H1 (cell line): ENCODE results near the gene ACER3. TPM values are rescaled to one million over a fixed set of nuclear protein-coding genes. Genes with fewer than 3 reads are reported as not detected.

ENCODE experiments used
- ASH2L ChIP-seq: fragments of 200-600, 300-600 bp; sonication (generic); IDR thresholded peaks from one replicate; pipeline ENCODE4 v1.7.1; 2017; ENCODE audit warnings: low read length
- ATF2 ChIP-seq: IDR thresholded peaks from 2 replicates; pipeline ENCODE4 v1.6.1; 2012; ENCODE audit warnings: low read length, inconsistent platforms
- BCL11A ChIP-seq, 2 experiments: IDR thresholded peaks; one replicate each; pipeline ENCODE4 v1.6.1; 2011; ENCODE audit warnings: low read depth in 2 of 2, low read length in 2 of 2, mild to moderate bottlenecking in 2 of 2
- EZH2 ChIP-seq: fragments of 200-600 bp; sonication (generic); IDR thresholded peaks from 2 replicates; pipeline ENCODE4 v1.7.1; 2012; ENCODE audit warnings: low read depth, mild to moderate bottlenecking, moderate library complexity, low read length, inconsistent platforms; ENCODE audit not compliant: severe bottlenecking
- KDM1A ChIP-seq: fragments of 200-600, 300-600 bp; sonication (generic); IDR thresholded peaks from 2 replicates; pipeline ENCODE4 v1.7.1; 2016; ENCODE audit warnings: mild to moderate bottlenecking, low read length, borderline replicate concordance
- MAX ChIP-seq: IDR thresholded peaks from 2 replicates; pipeline ENCODE4 v1.6.1; 2012; ENCODE audit warnings: inconsistent platforms
- polyA plus RNA-seq, 7 experiments: library from polyadenylated mRNA; depleted of rRNA in 3 of 7; stranded (reverse) in 5 of 7; unstranded in 2 of 7; fragments of >200 nt in 5 of 7; fragments of 200-250 nt in 2 of 7; gene quantifications; 1 replicate in 5 of 7; 2 replicates in 1 of 7; 4 replicates in 1 of 7; pipeline versions ENCODE4 v1.2.1 to v1.2.3, GENCODE V29; 2011 to 2013; ENCODE audit warnings: missing spikeins in 2 of 7, mixed read lengths in 2 of 7
- total RNA-seq: library from RNA; stranded (reverse); fragmentation: NEBNext Ultra II Directional; extraction: Animal tissue kit (Norgen Biotek cat#: 25700); gene quantifications from 2 replicates; pipeline ENCODE4 v1.2.1, GENCODE V29; 2021

Gene ACER3
- total and polyA plus RNA-seq, 2 of the 8 experiments (the other 6 are each of a cell fraction or from before 2014, with no cell fraction given) = 5.7 to 16.2 TPM

GRCh38 chr11:77058900-77059299, 198.2 kb downstream of the ACER3 start (continued):
- TF ChIP-seq MAX (no peak), KDM1A (no peak), ATF2 (no peak), BCL11A (IDR thresholded peaks at IDR 0.05; ENCODE audit: low read depth in 2 of 2, low read length in 2 of 2) (no peak), ASH2L (no peak), EZH2 (no peak)
